Effector CD8-positive, alpha-beta T cell (primary cell): ENCODE measurements around the gene TRIM44.
"Not testable (repeated sequence)": the region's sequence is repeated elsewhere in the genome, so short reads cannot be mapped to it uniquely, and the experiment has no call there.

Experiments used
- DNase-seq: peaks from one replicate; lab custom pipeline; 2025; lab: John Stamatoyannopoulos, UW

TRIM44 gene

DNA sequence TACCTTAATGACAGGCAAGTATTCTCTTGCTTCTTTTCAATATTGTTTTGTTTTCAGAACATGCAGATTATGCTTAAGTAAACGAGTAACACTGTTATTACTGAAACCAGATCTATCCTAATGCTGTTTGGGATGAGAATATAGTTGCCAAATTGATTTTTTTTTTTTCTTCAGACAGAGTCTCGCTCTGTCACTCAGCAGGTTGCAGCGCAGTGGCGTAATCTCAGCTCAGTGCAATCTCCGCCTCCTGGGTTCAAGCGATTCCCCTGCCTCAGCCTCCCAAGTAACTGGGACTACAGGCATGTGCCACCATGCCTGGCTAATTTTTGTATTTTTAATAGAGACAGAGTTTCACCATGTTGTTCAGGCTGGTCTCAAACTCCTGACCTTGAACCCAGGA is 91.0 kb downstream of the TRIM44 start:
- not testable (repeated sequence) for DNase-seq

GRCh38 chr11:35759951-35760350 is 97.4 kb downstream of the TRIM44 start:
- not testable (repeated sequence) for DNase-seq

DNA sequence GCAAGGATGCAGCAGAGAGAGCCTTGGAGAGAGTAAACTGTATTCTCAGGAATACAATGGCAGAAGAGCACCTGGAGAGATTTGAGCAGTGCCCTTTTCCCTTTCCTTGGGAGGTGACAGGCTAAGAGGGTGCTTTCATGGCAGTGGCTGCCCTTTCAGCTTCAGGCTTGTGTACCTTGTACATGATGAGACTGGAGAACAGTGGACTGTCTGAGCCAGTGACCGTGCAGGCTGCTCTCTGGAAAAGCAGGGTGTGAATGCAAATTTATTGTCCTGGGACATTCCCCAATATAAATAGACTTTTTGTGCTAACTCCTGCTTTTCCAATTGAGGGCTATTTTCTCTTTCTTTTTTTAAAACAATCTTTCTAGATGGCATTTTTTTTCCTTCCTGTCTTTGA is 99.3 kb downstream of the TRIM44 start:
- DNase-seq: no peak

DNA sequence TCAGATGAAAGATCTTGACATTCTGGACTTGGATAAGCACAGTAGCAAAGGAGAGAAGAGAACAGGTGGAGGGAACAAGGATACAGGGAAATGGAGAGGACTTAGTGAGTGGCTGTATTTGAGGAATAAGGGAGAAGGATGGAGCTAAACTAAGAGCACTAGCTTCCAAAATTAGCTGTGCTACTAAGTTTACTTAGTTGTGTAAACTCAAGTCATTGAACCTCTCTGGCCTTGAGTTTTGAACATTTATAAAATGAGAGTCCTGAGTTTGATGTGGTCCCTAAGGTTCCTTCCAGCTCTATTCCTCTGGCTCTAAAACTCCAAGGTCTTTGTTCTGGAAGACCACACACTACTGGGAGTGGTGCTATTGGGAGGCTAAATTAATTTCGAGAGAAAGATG is 100.7 kb downstream of the TRIM44 start:
- DNase-seq: no peak

- DNase-seq: no peak
Measured at GRCh38 chr11:35763765-35764164, 101.2 kb downstream of the TRIM44 start.

DNA sequence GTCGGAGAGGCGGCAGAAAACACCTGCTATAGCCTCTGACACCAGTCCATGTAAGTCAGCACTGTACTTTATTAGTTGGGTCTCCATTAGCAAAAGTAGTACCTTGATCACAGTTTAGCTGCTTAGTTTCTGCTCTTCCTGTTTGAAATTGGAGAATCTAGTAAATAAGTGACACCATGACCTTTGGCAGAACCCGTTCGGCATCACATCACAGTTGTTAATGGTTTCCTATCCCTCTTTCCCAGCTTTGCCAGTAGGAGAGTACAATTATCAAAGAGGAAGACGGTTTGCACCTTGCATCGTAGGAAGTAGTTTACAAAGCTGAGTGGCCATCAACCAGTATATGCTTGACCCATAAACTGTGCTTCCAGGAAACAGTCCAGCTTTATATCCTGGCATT is 101.8 kb downstream of the TRIM44 start:
- no peak for DNase-seq

- no peak for DNase-seq
Measured at GRCh38 chr11:35765211-35765610, 102.6 kb downstream of the TRIM44 start.

GRCh38 chr11:35766651-35767050 is 104.1 kb downstream of the TRIM44 start:
- DNase-seq: no peak

- not testable (repeated sequence) for DNase-seq
Measured at GRCh38 chr11:35770425-35770824, 107.8 kb downstream of the TRIM44 start.

GRCh38 chr11:35771722-35772121 is 109.1 kb downstream of the TRIM44 start:
- no peak for DNase-seq

- not testable (repeated sequence) for DNase-seq
Measured at GRCh38 chr11:35777241-35777640, 114.7 kb downstream of the TRIM44 start.

- not testable (repeated sequence) for DNase-seq
Measured at GRCh38 chr11:35778943-35779342, 116.4 kb downstream of the TRIM44 start.

DNA sequence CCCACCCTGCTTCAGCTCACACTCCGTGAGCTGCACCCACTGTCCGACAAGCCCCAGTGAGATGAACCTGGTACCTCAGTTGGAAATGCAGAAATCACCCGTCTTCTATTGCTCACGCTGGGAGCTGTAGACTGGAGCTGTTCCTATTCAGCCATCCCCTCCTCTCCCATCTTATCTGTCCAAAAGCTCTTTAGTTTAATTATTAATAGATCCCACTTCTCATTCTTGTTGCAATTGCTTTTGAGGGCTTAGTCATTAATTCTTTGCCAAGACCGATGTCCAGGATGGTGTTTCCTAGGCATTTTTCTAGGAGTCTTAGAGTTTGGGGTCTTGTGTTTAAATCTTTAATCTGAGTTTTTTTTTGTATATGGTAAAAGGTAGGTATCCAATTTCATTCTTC is 116.8 kb downstream of the TRIM44 start:
- DNase-seq: no peak

DNA sequence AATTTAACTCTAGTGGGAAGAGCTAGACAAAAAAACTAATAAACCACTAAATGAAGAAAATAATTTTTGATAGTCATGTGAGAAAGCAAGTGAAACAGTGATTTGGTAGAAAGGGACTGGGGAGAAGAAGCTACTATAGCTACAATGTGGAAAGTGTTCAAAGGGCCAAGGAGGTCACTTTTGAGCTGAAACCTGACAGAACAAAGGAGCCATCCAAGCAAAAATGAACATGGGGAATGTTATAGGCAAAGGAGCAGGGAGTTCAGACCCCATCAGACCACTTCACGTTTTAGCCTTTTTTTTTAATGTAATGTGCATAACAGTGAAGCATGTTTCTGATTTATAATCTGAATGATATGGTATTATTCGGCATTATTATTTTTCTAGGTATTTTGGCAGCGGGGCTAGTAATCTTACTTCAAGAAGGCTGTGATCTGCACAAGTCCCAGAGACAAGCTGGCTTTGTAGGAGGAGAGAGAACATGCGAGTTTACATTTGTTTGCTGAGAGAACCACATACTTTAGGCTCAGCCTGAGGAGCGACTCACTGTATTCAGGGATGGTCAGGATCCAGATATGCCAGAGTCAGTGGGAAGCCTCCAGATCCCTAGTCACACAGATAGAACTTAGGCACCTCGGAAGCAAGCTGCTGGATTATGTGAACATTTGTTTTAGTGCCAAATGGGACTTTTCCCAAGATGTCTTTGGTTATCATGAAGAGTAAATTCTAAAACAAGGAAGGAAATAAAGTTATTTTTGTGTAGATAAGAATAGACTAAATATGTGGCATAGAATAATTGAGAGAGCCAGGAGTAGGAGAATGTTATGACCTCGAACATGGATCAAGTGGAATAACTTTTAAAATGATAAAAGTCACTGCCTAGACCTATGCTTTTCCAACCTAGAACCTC is 118.6 kb downstream of the TRIM44 start:
- no peak for DNase-seq

GRCh38 chr11:35781861-35782470 is 119.4 kb downstream of the TRIM44 start:
- DNase-seq: no peak

GRCh38 chr11:35783809-35784208 is 121.2 kb downstream of the TRIM44 start:
- DNase-seq: no peak

GRCh38 chr11:35784699-35785098 is 122.1 kb downstream of the TRIM44 start:
- no peak for DNase-seq

- DNase-seq: no peak
Measured at GRCh38 chr11:35785287-35786167, 123.0 kb downstream of the TRIM44 start.

GRCh38 chr11:35786188-35786587 is 123.6 kb downstream of the TRIM44 start:
- no peak for DNase-seq

GRCh38 chr11:35787013-35787504 is 124.5 kb downstream of the TRIM44 start:
- DNase-seq: no peak

DNA sequence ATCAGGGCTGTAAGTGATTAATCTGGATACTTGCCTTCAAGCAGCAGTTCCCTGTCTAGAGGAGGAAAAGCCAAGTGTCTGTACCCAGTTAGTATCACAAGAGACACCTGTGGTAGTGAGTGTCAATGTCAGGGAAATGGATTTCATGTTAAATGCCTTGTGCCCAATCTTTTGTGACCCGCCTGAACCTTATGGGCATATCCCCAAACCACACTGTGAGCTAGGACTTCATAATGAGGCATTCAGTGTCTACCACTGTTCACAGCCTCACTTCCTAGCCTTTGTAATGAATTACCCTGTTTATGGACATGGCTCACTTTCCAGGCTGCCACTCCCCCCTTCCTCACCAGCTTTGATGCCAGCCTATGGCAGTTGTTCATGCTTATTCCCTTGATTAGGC is 125.1 kb downstream of the TRIM44 start:
- no peak for DNase-seq
